ENCODE data around the gene SF1.
"Not testable (repeated sequence)": the region's sequence is repeated elsewhere in the genome, so short reads cannot be mapped to it uniquely, and the experiment has no call there.

SF1 gene, protein sequence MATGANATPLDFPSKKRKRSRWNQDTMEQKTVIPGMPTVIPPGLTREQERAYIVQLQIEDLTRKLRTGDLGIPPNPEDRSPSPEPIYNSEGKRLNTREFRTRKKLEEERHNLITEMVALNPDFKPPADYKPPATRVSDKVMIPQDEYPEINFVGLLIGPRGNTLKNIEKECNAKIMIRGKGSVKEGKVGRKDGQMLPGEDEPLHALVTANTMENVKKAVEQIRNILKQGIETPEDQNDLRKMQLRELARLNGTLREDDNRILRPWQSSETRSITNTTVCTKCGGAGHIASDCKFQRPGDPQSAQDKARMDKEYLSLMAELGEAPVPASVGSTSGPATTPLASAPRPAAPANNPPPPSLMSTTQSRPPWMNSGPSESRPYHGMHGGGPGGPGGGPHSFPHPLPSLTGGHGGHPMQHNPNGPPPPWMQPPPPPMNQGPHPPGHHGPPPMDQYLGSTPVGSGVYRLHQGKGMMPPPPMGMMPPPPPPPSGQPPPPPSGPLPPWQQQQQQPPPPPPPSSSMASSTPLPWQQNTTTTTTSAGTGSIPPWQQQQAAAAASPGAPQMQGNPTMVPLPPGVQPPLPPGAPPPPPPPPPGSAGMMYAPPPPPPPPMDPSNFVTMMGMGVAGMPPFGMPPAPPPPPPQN

DNA sequence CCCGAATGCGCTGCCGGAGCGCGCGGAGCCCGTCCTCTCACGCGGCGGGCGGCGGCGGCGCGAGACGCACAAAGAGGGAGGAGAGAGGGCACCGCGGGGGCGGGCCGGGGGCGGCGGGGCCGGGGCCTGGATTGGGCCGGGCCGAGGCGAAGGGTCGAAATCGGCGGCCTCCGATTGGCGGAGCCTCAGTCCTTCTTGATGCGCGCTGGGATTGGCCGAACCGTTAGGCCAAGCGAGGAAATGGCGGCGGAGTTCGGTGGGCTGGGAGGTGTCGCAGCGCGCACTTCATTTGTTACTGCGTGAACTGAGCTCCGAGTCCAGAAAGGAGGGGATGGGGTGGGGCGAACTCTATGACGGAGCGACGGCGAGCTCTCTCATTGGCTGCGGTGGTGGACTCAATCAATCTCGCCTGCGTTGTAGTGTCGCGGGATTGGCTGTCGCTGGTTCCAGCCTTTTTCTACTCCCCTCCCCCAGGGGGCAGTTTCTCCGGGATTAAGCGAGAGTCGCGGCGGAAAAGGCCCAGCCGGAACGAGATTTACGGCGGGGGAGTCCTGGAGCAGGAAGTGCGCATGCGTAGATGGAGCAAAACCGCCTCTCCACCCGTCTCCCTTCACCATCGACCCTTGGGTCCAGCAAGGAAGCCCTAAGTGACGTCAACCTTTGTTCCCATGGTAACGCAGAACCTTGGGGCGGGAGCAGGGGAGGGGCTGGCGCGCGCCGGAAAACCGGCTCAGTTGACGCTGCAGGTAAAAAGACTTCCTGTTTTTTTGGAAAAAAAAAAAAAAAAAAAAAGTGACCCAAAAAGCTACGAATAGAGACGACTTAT is at the start of gene SF1:
TSS of gene SF1 (minus strand) at position 70 of the 826 bp plus-strand sequence. CDS start 150 bp downstream, outside the sequence.
- DNase-seq (ENCODE audit: low read depth in 2 of 2): peak; percentile 98 to 99

DNA sequence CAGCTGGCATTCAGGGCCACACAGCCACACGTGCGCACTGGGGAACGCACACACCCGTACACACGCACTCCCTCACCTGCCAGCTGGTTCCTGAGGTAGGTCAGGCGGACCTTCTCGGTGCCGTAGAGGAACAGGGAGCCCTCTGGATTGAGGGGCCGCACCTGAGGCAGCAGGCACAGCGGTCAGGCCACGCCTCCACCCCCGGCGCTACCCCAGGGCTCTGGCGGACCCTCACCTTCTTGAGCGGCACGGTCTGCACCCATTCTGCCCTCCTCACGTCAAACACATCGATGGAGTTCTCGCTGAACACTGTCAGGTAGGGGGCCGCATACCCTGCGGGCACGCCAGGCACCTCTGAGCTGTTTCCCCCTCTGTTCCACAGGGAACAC is 49.1 kb upstream of the SF1 start:
- no peak for DNase-seq (ENCODE audit: low read depth in 2 of 2)

DNA sequence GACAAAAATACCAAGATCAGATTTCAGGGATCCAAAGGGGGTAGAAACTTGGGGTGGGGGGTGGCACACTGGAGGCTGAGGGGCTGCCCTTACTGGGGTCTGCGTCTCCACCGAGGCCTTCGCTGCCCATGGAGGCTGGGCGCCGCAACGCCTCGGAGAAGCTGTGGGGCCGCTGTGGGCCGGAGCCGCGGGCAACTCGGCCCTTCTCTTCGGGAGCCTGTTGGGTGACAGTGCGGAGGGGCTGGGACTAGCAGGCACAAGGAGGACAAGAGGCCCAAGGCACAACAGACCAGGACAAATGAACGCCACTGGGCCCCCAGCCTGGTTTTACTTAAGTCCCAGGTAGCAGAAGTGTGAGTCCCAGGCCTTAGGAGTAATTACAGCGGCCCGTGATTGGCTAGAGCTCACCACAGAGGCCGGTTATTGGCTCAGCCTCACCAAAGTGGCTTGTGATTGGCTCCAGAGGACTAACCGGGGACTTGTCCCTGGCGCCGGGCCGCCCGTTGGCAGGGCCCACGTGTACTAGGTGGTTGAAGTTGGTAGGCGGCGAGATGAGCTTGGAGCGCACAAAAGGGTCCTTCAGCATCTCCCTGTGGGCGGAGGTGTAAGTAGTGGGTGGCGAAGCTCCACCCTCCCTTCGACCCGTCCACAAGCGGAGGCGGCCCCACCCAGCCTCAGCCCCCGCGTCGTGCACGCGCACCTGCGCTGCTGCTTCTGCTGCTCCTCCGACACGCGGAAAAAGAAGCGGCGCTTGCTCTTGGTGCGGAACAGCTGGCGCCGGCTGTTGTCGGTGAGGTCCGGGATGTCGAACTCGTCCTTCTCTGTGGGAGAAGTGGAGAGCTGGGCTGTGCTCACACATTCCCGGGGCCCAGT is 48.5 kb upstream of the SF1 start:
- no peak for DNase-seq (ENCODE audit: low read depth in 2 of 2)

DNA sequence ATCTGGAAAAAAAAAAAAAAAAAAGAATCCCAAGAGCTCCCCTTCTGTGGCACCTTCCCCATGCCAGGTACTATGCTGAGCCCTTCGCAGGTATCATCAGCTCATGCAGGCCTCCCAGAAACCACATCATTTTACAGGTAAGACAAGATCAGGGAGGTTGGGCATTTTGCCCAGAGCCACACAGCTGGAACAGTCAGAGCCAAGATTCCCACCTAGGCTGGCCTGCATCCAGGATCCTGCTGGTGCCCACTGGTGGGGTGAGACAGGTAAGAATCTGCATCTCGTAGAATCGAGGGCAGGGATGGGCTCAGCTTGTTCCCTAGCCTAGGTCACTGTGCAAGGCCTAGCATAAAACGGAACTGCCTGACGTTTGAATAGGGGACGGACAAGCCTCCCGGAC is 47.7 kb upstream of the SF1 start:
- DNase-seq (ENCODE audit: low read depth in 2 of 2): no peak

DNA sequence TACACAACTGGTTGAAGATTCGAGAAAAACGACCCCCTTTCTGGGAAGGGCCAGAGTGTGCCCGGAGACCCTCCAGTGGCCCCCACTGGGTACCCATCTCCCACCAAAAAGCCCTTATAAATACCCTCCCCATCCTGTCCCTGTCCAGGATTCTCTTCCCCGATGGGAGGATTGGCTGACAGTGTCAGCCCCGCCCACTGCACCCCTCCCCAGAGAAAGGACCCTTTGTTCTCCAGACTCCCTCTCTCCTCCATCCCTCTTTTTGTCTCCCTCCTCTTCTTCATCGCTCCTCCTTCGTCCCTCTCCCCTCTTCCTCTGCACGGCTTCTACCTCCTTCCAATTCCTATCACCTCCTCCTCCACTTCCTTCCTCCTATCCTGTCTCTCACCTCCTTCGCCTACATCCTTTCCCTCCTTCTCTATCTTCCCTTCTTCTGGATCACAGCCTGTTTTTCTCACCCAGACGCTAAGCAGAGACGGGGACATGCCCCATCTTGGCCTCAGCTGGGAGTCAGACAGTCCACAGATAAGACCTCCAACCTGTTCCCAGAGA is 45.3 kb upstream of the SF1 start:
- DNase-seq (ENCODE audit: low read depth in 2 of 2): no peak

DNA sequence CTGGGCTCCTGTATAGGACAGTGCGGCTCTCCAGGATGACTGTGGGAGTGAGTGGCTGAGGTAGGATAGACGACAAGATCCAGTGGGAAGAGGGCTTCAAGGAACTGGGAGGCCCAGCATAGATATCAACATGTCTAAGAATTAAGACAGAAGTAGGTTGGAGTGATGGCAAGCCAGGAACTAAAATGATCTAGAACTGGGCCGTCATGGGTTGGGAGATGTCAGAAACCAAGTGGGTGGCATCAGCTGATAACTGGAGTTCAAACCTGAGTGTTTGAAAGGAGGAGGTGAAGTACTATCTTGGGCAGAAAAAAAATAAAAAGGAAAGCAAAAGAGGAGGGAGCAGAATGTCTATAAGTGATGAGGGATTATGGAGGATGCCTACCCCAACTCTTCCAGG is 39.1 kb upstream of the SF1 start:
- no peak for DNase-seq (ENCODE audit: low read depth in 2 of 2)

DNA sequence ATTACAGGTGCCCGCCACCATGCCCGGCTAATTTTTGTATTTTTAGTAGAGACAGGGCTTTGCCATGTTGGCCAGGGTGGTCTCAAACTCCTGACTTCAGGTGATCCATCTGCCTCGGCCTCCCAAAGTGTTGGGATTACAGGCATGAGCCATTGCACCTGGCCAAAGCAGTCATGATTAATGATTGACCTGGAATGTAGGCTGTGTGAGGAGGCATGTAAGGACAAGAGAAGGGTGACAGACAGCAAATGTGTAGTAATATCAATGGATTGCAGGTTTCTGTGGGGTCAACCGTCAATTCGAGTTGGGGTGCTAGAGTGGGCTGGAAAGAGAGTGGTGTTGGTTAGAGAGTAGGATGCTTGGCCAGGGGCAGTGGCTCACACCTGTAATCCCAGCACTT is 37.1 kb upstream of the SF1 start:
- DNase-seq (ENCODE audit: low read depth in 2 of 2): not testable (repeated sequence)

DNA sequence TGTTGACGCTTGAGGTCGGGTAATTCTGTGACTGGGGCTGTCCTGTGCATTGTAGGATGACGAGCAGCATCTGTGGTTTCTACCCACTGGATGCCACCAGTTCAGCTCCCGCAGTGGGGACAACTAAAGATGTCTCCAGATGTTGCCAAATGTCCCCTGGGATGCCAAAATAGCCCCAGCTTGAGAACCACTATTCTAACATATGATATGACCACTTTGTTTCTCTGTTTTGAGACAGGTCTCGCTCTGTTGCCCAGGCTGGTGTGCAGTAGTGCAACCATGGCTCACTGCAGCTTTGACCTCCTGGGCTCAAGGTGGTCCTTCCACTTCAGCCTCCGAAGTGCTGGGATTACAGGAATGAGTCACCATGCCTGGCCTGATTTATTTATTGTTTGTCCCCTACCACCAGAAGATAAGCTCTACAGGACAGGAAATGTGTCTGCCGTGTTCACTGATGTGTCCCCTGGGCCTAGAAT is 36.4 kb upstream of the SF1 start:
- no peak for DNase-seq (ENCODE audit: low read depth in 2 of 2)

DNA sequence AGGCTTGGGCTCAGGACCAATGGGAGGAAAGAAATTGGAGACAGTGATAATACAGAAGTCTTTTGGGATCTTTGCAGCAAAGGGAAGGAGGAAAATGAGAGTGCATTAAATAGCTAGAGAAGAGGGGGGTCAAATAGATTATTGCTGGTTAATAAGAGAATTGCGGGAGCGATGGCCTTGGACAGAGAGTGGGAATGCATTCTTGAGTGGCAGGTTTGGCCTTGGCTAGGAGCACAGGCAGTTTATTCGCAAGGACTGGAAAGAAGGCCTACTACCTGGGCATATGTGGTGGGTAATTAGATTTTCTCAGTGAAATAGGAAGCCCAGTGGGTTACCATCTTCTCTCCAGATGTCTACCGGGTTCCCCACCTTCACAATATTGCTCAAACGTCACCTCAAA is 35.5 kb upstream of the SF1 start:
- DNase-seq (ENCODE audit: low read depth in 2 of 2): no peak

DNA sequence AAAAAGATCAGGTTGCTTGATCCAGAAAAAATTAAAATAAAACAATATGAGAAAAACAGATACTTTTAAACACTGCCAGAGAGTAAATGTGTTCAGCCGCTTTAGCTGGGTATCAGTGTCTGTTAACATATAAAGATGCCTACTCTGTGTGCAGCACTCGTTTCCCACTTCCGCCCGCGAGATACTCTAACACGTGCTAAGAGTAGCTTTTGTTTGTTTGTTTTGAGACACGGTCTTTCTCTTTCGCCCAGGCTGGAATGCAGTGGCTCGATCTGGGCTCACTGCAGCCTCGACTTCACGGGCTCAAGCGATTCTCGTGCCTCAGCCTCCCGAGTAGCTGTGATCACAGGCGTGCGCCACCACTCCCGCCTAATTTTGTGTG is 32.5 kb upstream of the SF1 start:
- DNase-seq (ENCODE audit: low read depth in 2 of 2): no peak

DNA sequence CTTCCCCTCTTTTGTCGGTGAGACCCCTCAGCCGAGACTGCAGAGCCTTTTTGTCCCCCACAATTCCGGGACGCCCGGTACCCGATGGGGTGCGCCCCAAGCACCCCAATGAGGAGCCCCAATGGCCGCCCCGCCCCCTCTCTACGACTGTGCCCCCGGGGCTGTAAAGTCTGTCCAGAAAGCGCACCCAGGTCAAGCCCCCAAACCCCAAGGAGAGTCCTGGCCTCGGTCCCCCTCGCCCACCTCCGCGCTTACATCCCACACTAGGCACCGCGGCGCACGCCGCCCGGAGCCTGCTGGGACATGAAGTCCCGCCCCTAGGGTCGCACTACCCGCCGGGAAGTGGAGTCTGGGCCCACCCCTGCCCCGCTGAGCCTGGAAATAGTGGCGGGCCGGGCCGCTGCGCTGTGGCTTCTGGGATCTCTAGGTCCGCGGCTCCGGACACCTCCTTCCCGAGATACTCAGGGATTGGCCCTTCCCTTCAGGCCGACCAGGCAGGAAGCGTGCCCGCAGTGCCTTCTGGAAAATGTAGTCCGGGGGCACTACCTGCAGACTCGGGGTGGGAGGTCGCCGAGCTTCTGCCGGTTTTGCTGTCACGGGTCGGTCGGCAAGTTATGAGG is 32.0 kb upstream of the SF1 start, which contains the start of gene MEN1:
TSS of gene MEN1 (minus strand) at position 281 of the 620 bp plus-strand sequence. CDS start 442 bp downstream, outside the sequence.
- DNase-seq (ENCODE audit: low read depth in 2 of 2): peak; percentile 77 to 83

DNA sequence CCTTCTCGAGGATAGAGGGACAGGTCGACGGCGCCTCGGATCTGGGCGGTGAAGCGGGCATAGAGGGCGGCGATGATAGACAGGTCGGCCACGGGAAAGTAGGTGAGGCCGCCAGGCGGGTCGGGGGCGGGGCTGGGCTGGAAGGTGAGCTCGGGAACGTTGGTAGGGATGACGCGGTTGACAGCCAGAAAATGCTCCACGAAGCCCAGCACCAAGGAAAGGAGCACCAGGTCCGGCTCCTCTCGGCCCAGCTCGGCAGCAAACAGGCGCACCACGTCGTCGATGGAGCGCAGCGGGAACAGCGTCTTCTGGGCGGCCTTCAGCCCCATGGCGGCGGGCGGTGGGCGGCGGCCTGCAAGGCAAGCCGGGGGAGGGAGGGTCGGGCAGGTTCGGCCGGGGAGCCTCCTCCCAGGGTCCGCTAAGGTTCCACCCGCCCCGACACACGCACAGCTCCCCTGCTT is 31.5 kb upstream of the SF1 start:
- no peak for DNase-seq (ENCODE audit: low read depth in 2 of 2)

DNA sequence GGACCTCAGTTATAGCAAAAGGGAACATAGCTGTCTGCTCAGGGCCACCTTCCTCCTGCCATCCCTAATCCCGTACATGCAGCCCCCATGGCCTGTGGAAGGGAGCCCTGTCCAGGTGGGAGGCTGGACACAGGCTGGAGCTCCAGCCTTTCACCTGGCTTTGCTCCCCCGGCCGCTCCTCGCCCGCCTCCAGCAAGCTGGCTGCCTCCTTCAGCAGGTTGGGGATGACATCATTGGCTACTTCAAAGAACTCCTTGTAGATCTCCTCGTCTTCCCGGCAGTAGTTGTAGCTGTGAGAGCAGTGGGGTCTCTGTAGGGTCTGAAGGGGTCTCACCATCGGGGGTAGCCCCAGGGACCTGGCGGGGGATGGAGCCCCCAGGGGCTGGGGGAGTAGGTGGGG is 27.1 kb upstream of the SF1 start:
- DNase-seq (ENCODE audit: low read depth in 2 of 2): no peak

DNA sequence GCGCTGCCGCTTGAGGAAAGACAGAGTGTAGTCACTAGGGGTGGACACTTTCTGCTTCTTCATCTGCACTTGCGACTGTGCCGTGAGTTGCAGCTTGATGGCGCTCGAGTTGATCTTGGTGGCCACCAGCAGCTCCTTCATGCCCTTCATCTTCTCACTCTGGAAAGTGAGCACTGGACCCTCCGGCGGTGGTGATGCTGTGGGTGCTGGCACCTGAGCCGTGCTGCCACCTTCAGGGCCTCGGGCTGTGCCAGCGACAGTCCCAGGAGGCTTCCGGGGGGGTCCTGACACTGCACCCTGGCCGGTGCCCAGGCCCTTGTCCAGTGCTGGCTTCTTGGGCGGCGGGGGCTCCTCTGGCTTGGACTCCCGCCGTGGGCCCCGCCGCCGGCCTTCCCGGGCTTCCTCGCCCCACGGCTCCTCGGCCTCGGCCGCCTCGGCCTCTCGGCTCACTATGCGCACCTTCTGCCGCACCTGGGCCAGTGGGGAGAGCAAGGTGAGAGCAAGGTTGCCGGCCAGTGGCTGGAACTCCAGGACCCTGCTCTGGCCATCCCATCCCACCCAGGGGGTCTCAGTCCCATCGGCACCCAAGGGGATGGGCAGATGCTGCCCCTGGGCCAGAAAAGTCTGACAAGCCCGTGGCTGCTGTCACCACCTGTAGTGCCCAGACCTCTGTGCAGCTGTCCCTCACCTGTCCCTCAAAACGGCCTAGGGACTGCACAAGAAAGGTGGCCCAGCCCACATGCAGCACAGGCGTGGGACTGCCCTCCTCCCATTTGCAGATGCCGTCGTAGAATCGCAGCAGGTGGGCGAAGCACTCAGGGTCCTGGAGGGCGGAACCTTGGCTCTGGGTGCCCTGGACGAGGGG is 26.2 kb upstream of the SF1 start:
- DNase-seq (ENCODE audit: low read depth in 2 of 2): no peak

DNA sequence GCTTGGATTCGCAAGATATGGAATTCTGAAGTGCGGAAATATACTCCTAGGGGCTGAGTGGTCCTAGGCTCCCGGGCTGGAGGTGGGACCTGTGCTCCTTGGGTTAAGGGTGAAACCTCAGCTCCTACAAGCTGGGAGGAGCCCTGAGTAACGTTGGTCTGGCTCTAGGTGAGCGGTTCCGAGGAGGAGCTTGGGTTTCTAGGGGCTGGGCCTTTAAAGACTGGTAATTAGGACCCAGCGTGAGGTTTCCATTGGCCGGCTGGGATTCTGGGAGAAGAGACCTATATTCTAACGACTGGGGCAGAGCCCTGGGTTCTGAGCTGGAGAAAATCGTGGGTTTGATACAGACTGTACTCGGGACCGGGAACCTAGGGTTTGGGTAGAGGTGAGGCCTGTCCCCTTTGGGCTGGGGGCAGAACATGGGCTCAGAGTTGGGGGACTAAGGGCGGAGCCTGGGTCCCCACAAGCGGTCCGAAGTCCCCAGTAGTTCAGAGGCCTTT is 25.6 kb upstream of the SF1 start:
- no peak for DNase-seq (ENCODE audit: low read depth in 2 of 2)

DNA sequence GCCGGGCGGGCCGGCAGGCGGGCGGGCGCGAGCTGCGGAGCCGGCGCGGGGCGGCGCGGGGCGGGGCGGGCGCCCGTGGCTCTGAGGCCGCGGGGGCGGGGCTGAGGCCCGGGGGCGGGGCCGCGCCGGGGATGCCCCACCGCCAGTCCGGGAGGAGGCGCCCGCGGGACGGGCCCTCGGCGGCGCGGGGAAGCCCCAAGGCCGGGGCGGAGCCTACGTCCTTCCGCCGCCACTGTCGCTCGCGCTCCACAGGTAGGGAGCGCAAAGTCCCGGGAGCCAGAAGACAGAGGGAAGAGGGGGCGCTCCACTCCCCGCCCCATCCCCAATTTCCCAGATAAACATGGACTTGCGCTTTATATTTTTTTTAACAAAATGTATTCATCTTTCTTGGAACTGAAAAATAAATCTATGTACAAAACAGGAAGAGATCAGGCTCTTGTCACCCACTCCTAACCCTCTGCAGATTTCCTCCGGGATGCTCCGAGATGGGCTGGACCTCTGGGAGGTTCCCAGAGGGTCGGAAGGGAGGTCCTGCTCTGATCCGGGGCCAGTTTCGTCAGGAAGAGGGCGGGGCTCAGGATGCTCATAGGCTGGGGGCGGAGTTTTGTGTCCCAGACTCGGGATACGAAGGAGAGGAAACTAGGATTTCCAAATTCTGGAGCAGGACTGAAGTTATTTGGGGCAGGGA is 25.0 kb upstream of the SF1 start, which contains the start of gene MAP4K2:
TSS of gene MAP4K2 (minus strand) at position 57 of the 688 bp plus-strand sequence. CDS start 65 bp downstream, outside the sequence.
- DNase-seq (ENCODE audit: low read depth in 2 of 2): peak; percentile 54 to 83

DNA sequence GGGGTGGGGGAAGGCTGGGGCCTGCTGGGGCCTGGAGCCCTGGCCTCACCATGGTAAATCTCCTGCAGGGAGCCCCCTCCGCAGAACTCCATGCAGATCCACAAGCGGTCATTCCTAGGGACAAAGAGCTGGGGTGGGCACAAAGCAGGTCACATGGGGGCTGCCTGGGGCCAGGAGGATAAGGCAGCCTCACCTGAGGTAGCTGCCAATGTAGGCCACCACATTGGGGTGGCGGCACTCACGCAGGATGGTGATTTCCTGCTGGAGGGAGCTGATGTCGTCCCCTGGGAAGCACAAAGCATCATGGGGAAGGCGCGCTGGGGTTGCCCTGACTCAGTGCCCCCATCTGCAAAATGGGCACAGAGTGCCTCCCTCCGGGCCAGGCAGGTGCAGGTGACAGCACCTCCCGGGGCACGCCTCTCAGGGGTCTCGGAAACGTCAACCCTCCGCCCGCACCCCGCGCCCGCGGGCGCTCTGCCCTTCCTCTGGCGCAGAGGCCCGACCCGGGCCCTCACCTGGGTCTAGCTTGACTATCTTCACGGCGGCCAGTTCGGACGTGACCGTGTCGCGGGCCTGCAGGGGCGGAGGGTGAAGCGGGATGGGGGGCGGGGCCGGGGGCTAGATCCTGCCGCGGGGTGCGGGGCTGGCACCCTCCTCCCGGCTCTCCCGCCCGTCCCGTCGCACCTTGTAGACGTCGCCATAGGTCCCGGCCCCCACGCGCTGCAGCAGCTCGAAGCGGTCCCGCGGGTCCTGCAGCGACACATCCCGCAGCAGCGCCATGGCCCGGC is 24.2 kb upstream of the SF1 start:
- no peak for DNase-seq (ENCODE audit: low read depth in 2 of 2)
